Endothelial cell (in vitro differentiated cells): ENCODE results near the gene AIFM3. TPM values are rescaled to one million over a fixed set of nuclear protein-coding genes. Genes with fewer than 3 reads are reported as not detected.
A peak's percentile ranks its signal among the peaks of the same experiment; 100 is the strongest.

Source experiments
- DNase-seq: peaks from one replicate; pipeline ENCODE4 v3.0.0; 2021; ENCODE audit warnings: low spot score
- H3K27ac Mint-ChIP-seq: one replicate; pipeline ENCODE4 v1.8.0; 2021; ENCODE audit warnings: mixed read lengths, inconsistent platforms; ENCODE audit not compliant: unreplicated experiment
- H3K27me3 Mint-ChIP-seq: one replicate; pipeline ENCODE4 v1.8.0; 2021; ENCODE audit warnings: mild to moderate bottlenecking, moderate library complexity, mixed read lengths, inconsistent platforms; ENCODE audit not compliant: unreplicated experiment
- H3K36me3 Mint-ChIP-seq: one replicate; pipeline ENCODE4 v1.8.0; 2021; ENCODE audit warnings: mild to moderate bottlenecking, low read depth, mixed read lengths, inconsistent platforms; ENCODE audit not compliant: unreplicated experiment
- H3K4me1 Mint-ChIP-seq: one replicate; pipeline ENCODE4 v1.8.0; 2021; ENCODE audit warnings: mild to moderate bottlenecking, mixed read lengths, inconsistent platforms; ENCODE audit not compliant: unreplicated experiment
- H3K4me3 Mint-ChIP-seq: one replicate; pipeline ENCODE4 v1.8.0; 2021; ENCODE audit warnings: mild to moderate bottlenecking, mixed read lengths, inconsistent platforms; ENCODE audit not compliant: unreplicated experiment
- H3K9me3 Mint-ChIP-seq: one replicate; pipeline ENCODE4 v1.8.0; 2021; ENCODE audit warnings: mixed read lengths, inconsistent platforms; ENCODE audit not compliant: unreplicated experiment
- CTCF ChIP-seq: fragments of 200-600 bp; sonication (generic); IDR thresholded peaks from one replicate; pipeline ENCODE4 v1.5.0; 2021; ENCODE audit warnings: antibody characterized with exemption; ENCODE audit not compliant: unreplicated experiment
- total RNA-seq: library from RNA; stranded (reverse); fragmentation: NEBNext Ultra II Directional; extraction: Animal tissue kit (Norgen Biotek cat#: 25700); gene quantifications from one replicate; pipeline ENCODE4 v1.2.1, GENCODE V29; 2021; ENCODE audit not compliant: unreplicated experiment

AIFM3 gene
- total RNA-seq, 1 donor from 2014 or later = 0.15 TPM

GRCh38 chr22:20979243-20979809, 12.3 kb downstream of the AIFM3 start:
- Mint-ChIP-seq H3K4me1 (peaks cover 14% of the 10 kb centered on the region), H3K27ac (no peak overlapping the region), H3K4me3 (no peak overlapping the region), H3K36me3 (no peaks in the 10 kb centered on the region), H3K27me3 (peaks cover 21% of the 10 kb centered on the region), H3K9me3 (no peaks in the 10 kb centered on the region)
- peak; percentile 45 for DNase-seq
- no peak for TF ChIP-seq CTCF

- Mint-ChIP-seq H3K27ac (peak overlapping the region; percentile 75), H3K36me3 (no peaks in the 10 kb centered on the region), H3K4me3 (peak overlapping the region; percentile 78), H3K9me3 (no peaks in the 10 kb centered on the region), H3K4me1 (peaks cover 14% of the 10 kb centered on the region), H3K27me3 (peaks cover 21% of the 10 kb centered on the region)
- TF ChIP-seq CTCF = no peak
- DNase-seq = no peak
These were observed 12.9 kb downstream of the AIFM3 start for GRCh38 chr22:20979940-20980453.

- no peak for DNase-seq
- TF ChIP-seq CTCF = no peak
- Mint-ChIP-seq H3K27me3 (peaks cover 16% of the 10 kb centered on the region), H3K9me3 (no peaks in the 10 kb centered on the region), H3K4me1 (peaks cover 14% of the 10 kb centered on the region), H3K36me3 (no peaks in the 10 kb centered on the region), H3K27ac (no peak overlapping the region), H3K4me3 (no peak overlapping the region)
These were observed 13.5 kb downstream of the AIFM3 start for GRCh38 chr22:20980523-20980922.

- H3K9me3 Mint-ChIP-seq = no peaks in the 10 kb centered on the region
- H3K36me3 Mint-ChIP-seq = peaks cover under 1% of the 10 kb centered on the region
- H3K4me1 Mint-ChIP-seq = peaks cover 14% of the 10 kb centered on the region
- no peak for TF ChIP-seq CTCF
- H3K27ac Mint-ChIP-seq = no peak overlapping the region
- peak overlapping the region; percentile 90 for H3K4me3 Mint-ChIP-seq
- H3K27me3 Mint-ChIP-seq = peaks cover 17% of the 10 kb centered on the region
- DNase-seq = no peak
These were observed 14.1 kb downstream of the AIFM3 start for GRCh38 chr22:20980938-20981722.
